Measurements from ENCODE around the gene HPSE2.
A peak's percentile ranks its signal among the peaks of the same experiment; 100 is the strongest.

Gene HPSE2

GRCh38 chr10:98432330-98432729 is 803.3 kb downstream of the HPSE2 start:
- WGBS (ENCODE audit: insufficient coverage), result no CpG with 5 or more reads among the region's 1 CpG
- DNase-seq, result no peak

GRCh38 chr10:98431016-98431415 is 804.6 kb downstream of the HPSE2 start:
- WGBS (ENCODE audit: insufficient coverage), result 99% methylated on average over 7 of the region's 8 CpGs
- POLR2A ChIA-PET, result no interaction called here
- CTCF ChIA-PET, result no interaction called here
- no peaks in the 10 kb centered on the region for H3K4me1 ChIP-seq (ENCODE audit: control extremely low read depth in 1 of 4, control insufficient read depth in 4 of 4, insufficient read depth in 4 of 4, low read length in 3 of 4)
- peaks cover 0 to 21% (median 15%) of the 10 kb centered on the region in 5 experiments for H3K9me3 ChIP-seq (ENCODE audit: control extremely low read depth in 1 of 5, control insufficient read depth in 4 of 5, insufficient read depth in 2 of 5, low read depth in 1 of 5, low read length in 4 of 5)
- no peak overlapping the region for H3K4me3 ChIP-seq (ENCODE audit: control insufficient read depth in 1 of 7, extremely low read depth in 1 of 7, insufficient read depth in 4 of 7, low read depth in 2 of 7, low read length in 6 of 7)
- no peak for DNase-seq
- no peaks in the 10 kb centered on the region for H3K27me3 ChIP-seq (replicated peaks in 2 of 5; ENCODE audit: control insufficient read depth in 4 of 5, insufficient read depth in 5 of 5, low read length in 4 of 5)
- no peak overlapping the region for H3K27ac ChIP-seq (ENCODE audit: insufficient read depth in 1 of 2, low read depth in 1 of 2, low read length in 2 of 2, poor library complexity in 1 of 2, severe bottlenecking in 2 of 2)
- peaks cover 19 to 90% (median 79%) of the 10 kb centered on the region in 4 experiments for H3K36me3 ChIP-seq (ENCODE audit: control insufficient read depth in 4 of 4, insufficient read depth in 4 of 4, low read length in 3 of 4)

More at GRCh38 chr10:98432330-98432729, 803.3 kb downstream of the HPSE2 start:
- Histone ChIP-seq H3K4me1 (ENCODE audit: control extremely low read depth in 1 of 4, control insufficient read depth in 4 of 4, insufficient read depth in 4 of 4, low read length in 3 of 4) (no peaks in the 10 kb centered on the region), H3K27ac (ENCODE audit: insufficient read depth in 1 of 2, low read depth in 1 of 2, low read length in 2 of 2, poor library complexity in 1 of 2, severe bottlenecking in 2 of 2) (no peak overlapping the region), H3K4me3 (ENCODE audit: control insufficient read depth in 1 of 7, extremely low read depth in 1 of 7, insufficient read depth in 4 of 7, low read depth in 2 of 7, low read length in 6 of 7) (no peak overlapping the region), H3K36me3 (ENCODE audit: control insufficient read depth in 4 of 4, insufficient read depth in 4 of 4, low read length in 3 of 4) (peaks cover 24 to 87% (median 78%) of the 10 kb centered on the region in 4 experiments), H3K27me3 (replicated peaks in 2 of 5; ENCODE audit: control insufficient read depth in 4 of 5, insufficient read depth in 5 of 5, low read length in 4 of 5) (no peaks in the 10 kb centered on the region), H3K9me3 (ENCODE audit: control extremely low read depth in 1 of 5, control insufficient read depth in 4 of 5, insufficient read depth in 2 of 5, low read depth in 1 of 5, low read length in 4 of 5) (peaks cover 0 to 21% (median 15%) of the 10 kb centered on the region in 5 experiments)
- CTCF ChIA-PET, result no interaction called here
- POLR2A ChIA-PET, result no interaction called here

GRCh38 chr10:98430427-98430826 is 805.2 kb downstream of the HPSE2 start:
- POLR2A ChIA-PET, result no interaction called here

DNA sequence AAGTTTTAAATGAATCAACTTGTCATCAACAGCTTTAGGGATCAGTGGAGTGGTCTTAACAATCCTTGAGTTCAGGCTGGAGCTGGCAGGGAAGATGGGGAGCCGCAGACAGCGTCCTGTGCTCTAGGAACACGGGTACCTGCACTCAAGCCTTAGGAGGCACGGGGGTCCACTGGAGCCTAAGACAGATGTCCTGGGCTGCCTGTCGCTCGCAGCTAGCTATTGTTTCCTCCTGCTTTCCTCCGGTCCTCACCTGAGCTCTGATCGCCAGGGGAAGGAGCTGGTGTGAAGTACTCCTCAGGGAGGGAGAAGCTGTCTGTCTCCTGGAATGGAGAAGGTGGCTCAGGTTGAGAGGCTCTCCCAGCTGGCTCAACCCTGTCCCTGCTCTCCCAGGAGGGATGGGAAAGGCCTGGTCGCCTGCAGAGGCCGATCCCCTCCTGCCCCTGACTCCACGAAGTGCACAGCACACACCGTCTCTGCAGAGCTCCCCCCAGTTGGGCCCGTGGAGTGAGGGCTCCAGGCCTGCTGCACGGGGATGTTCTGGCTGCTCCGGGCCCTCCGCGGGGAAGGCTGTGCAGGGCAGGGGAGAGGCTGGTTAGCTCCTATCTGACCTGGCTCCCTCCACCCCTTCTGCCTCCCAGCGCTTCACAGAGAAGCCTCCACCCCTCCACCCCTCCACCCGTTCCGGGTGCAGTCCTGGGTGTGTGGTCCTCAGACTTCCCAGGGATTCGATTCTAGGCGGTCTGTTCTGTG is 806.2 kb downstream of the HPSE2 start:
- peaks cover 14 to 79% (median 72%) of the 10 kb centered on the region in 4 experiments for H3K36me3 ChIP-seq (ENCODE audit: control insufficient read depth in 4 of 4, insufficient read depth in 4 of 4, low read length in 3 of 4)
- no peak overlapping the region for H3K27ac ChIP-seq (ENCODE audit: insufficient read depth in 1 of 2, low read depth in 1 of 2, low read length in 2 of 2, poor library complexity in 1 of 2, severe bottlenecking in 2 of 2)
- no peak for DNase-seq
- H3K27me3 ChIP-seq (replicated peaks in 2 of 5; ENCODE audit: control insufficient read depth in 4 of 5, insufficient read depth in 5 of 5, low read length in 4 of 5), result no peaks in the 10 kb centered on the region
- no peaks in the 10 kb centered on the region for H3K4me1 ChIP-seq (ENCODE audit: control extremely low read depth in 1 of 4, control insufficient read depth in 4 of 4, insufficient read depth in 4 of 4, low read length in 3 of 4)
- no peak overlapping the region for H3K4me3 ChIP-seq (ENCODE audit: control insufficient read depth in 1 of 7, extremely low read depth in 1 of 7, insufficient read depth in 4 of 7, low read depth in 2 of 7, low read length in 6 of 7)
- ChIA-PET CTCF (interaction anchor here (1.6 kb wide), 1 partner anchor 15 kb away, joined by 4 read pairs; no protein-coding TSS in a partner anchor), POLR2A (no interaction called here)
- 100% methylated on average over 15 of the region's 22 CpGs for WGBS (ENCODE audit: insufficient coverage)
- H3K9me3 ChIP-seq (ENCODE audit: control extremely low read depth in 1 of 5, control insufficient read depth in 4 of 5, insufficient read depth in 2 of 5, low read depth in 1 of 5, low read length in 4 of 5), result peaks cover 0 to 19% (median 13%) of the 10 kb centered on the region in 5 experiments

More at GRCh38 chr10:98430427-98430826, 805.2 kb downstream of the HPSE2 start:
- peaks cover 19 to 85% (median 74%) of the 10 kb centered on the region in 4 experiments for H3K36me3 ChIP-seq (ENCODE audit: control insufficient read depth in 4 of 4, insufficient read depth in 4 of 4, low read length in 3 of 4)
- no peak overlapping the region for H3K27ac ChIP-seq (ENCODE audit: insufficient read depth in 1 of 2, low read depth in 1 of 2, low read length in 2 of 2, poor library complexity in 1 of 2, severe bottlenecking in 2 of 2)
- WGBS (ENCODE audit: insufficient coverage), result 100% methylated on average over 4 of the region's 8 CpGs
- no peak overlapping the region for H3K4me3 ChIP-seq (ENCODE audit: control insufficient read depth in 1 of 7, extremely low read depth in 1 of 7, insufficient read depth in 4 of 7, low read depth in 2 of 7, low read length in 6 of 7)
- DNase-seq, result no peak
- H3K27me3 ChIP-seq (replicated peaks in 2 of 5; ENCODE audit: control insufficient read depth in 4 of 5, insufficient read depth in 5 of 5, low read length in 4 of 5), result no peaks in the 10 kb centered on the region
- CTCF ChIA-PET, result no interaction called here
- H3K9me3 ChIP-seq (ENCODE audit: control extremely low read depth in 1 of 5, control insufficient read depth in 4 of 5, insufficient read depth in 2 of 5, low read depth in 1 of 5, low read length in 4 of 5), result peaks cover 0 to 21% (median 15%) of the 10 kb centered on the region in 5 experiments
- H3K4me1 ChIP-seq (ENCODE audit: control extremely low read depth in 1 of 4, control insufficient read depth in 4 of 4, insufficient read depth in 4 of 4, low read length in 3 of 4), result no peaks in the 10 kb centered on the region

DNA sequence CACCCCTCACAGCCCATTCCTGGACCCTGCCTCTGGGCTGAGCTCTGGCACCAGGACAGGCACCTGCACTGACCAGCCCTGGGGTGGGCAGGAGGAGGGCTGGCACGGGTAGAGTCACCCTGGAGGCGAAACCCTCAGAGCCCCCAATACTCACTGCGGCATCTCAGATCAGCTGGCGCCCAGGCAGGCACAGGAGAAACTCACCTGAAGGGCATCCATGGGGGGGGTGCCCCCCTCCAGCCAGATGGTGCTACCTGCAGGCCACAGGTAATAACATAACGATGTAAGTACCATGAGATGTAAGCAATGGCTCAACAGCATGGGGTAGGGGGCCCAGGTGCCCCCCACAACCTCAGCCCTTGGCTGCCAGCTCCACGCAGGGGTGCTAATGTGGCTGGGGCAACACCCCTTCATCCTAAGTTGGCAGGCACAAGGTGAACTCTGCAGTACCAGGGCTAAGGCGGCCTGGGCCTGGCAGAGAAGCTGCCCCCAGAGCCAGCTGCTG is 808.6 kb downstream of the HPSE2 start:
- H3K4me1 ChIP-seq (ENCODE audit: control extremely low read depth in 1 of 4, control insufficient read depth in 4 of 4, insufficient read depth in 4 of 4, low read length in 3 of 4), result no peaks in the 10 kb centered on the region
- ChIA-PET POLR2A (no interaction called here), CTCF (interaction anchor here (1.1 to 1.2 kb wide), 2 partner anchors 41 to 818 kb away, joined by 3 to 4 read pairs; no protein-coding TSS in a partner anchor)
- WGBS (ENCODE audit: insufficient coverage), result 99% methylated on average over 6 of the region's 7 CpGs
- peaks cover 4 to 83% (median 64%) of the 10 kb centered on the region in 4 experiments for H3K36me3 ChIP-seq (ENCODE audit: control insufficient read depth in 4 of 4, insufficient read depth in 4 of 4, low read length in 3 of 4)
- no peak for DNase-seq
- no peak overlapping the region for H3K4me3 ChIP-seq (ENCODE audit: control insufficient read depth in 1 of 7, extremely low read depth in 1 of 7, insufficient read depth in 4 of 7, low read depth in 2 of 7, low read length in 6 of 7)
- H3K9me3 ChIP-seq (ENCODE audit: control extremely low read depth in 1 of 5, control insufficient read depth in 4 of 5, insufficient read depth in 2 of 5, low read depth in 1 of 5, low read length in 4 of 5), result peaks cover 0 to 3% (median 2%) of the 10 kb centered on the region in 5 experiments
- H3K27ac ChIP-seq (ENCODE audit: insufficient read depth in 1 of 2, low read depth in 1 of 2, low read length in 2 of 2, poor library complexity in 1 of 2, severe bottlenecking in 2 of 2), result no peak overlapping the region
- no peaks in the 10 kb centered on the region for H3K27me3 ChIP-seq (replicated peaks in 2 of 5; ENCODE audit: control insufficient read depth in 4 of 5, insufficient read depth in 5 of 5, low read length in 4 of 5)

- POLR2A ChIA-PET, result interaction anchor here (0.6 kb wide), 1 partner anchor 14 kb away, joined by 3 read pairs; no protein-coding TSS in a partner anchor
- 87% methylated on average over 13 of the region's 21 CpGs for WGBS (ENCODE audit: insufficient coverage)
- Histone ChIP-seq H3K4me3 (ENCODE audit: control insufficient read depth in 1 of 7, extremely low read depth in 1 of 7, insufficient read depth in 4 of 7, low read depth in 2 of 7, low read length in 6 of 7) (no peak overlapping the region), H3K9me3 (ENCODE audit: control extremely low read depth in 1 of 5, control insufficient read depth in 4 of 5, insufficient read depth in 2 of 5, low read depth in 1 of 5, low read length in 4 of 5) (no peaks in the 10 kb centered on the region), H3K27me3 (replicated peaks in 2 of 5; ENCODE audit: control insufficient read depth in 4 of 5, insufficient read depth in 5 of 5, low read length in 4 of 5) (no peaks in the 10 kb centered on the region), H3K36me3 (ENCODE audit: control insufficient read depth in 4 of 4, insufficient read depth in 4 of 4, low read length in 3 of 4) (peaks cover 2 to 76% (median 53%) of the 10 kb centered on the region in 4 experiments), H3K27ac (ENCODE audit: insufficient read depth in 1 of 2, low read depth in 1 of 2, low read length in 2 of 2, poor library complexity in 1 of 2, severe bottlenecking in 2 of 2) (no peak overlapping the region), H3K4me1 (ENCODE audit: control extremely low read depth in 1 of 4, control insufficient read depth in 4 of 4, insufficient read depth in 4 of 4, low read length in 3 of 4) (no peaks in the 10 kb centered on the region)
- DNase-seq, result peak; percentile 25 to 56 (median 52)
- CTCF ChIA-PET, result interaction anchor here (1.1 to 1.7 kb wide), 6 partner anchors 9 to 34 kb away, joined by 3 to 9 read pairs (median 4); partner anchors contain the start of gene PYROXD2
Observed at GRCh38 chr10:98425511-98426352, 809.9 kb downstream of the HPSE2 start.
